GM06990 (cell line): Measurements from ENCODE around the gene CDYL.

ENCODE experiments used
- DNase-seq: peaks from one replicate; pipeline ENCODE4 v3.0.0-alpha.2; 2011; ENCODE audit not compliant: insufficient read length; ENCODE audit errors: extremely low read depth
- H3K27me3 ChIP-seq: replicated peaks from 2 replicates; pipeline ENCODE4 v1.6.0; 2011; ENCODE audit warnings: low read length; ENCODE audit not compliant: control insufficient read depth, insufficient read depth
- H3K36me3 ChIP-seq: 2 replicates; pipeline ENCODE4 v1.5.1; 2011; ENCODE audit warnings: low read length; ENCODE audit not compliant: control insufficient read depth, insufficient read depth
- H3K4me3 ChIP-seq: replicated peaks from 2 replicates; pipeline ENCODE4 v1.5.1; 2011; ENCODE audit warnings: low read depth, mild to moderate bottlenecking, control low read depth, low read length
- CTCF ChIP-seq: IDR thresholded peaks from 2 replicates; pipeline ENCODE4 v1.5.1; 2011; ENCODE audit warnings: low read length, control low read depth, mild to moderate bottlenecking, inconsistent platforms; ENCODE audit not compliant: insufficient read depth, poor library complexity, severe bottlenecking

CDYL gene

GRCh38 chr6:4961322-4962168 lies 185.3 kb downstream of the CDYL start:
- no peak for TF ChIP-seq CTCF
- Histone ChIP-seq H3K4me3 (no peak overlapping the region), H3K27me3 (no peaks in the 10 kb centered on the region), H3K36me3 (no peaks in the 10 kb centered on the region)
- no peak for DNase-seq

GRCh38 chr6:4962905-4963304 lies 186.7 kb downstream of the CDYL start:
- no peak for TF ChIP-seq CTCF
- H3K4me3 ChIP-seq, result no peak overlapping the region
- no peaks in the 10 kb centered on the region for H3K36me3 ChIP-seq
- no peaks in the 10 kb centered on the region for H3K27me3 ChIP-seq
- no peak for DNase-seq

GRCh38 chr6:4964675-4965561 lies 188.7 kb downstream of the CDYL start:
- H3K4me3 ChIP-seq, result no peak overlapping the region
- H3K27me3 ChIP-seq, result no peaks in the 10 kb centered on the region
- no peak for TF ChIP-seq CTCF
- no peaks in the 10 kb centered on the region for H3K36me3 ChIP-seq
- DNase-seq, result no peak

GRCh38 chr6:4965562-4966389 lies 189.6 kb downstream of the CDYL start:
- no peaks in the 10 kb centered on the region for H3K36me3 ChIP-seq
- no peak overlapping the region for H3K4me3 ChIP-seq
- no peak for TF ChIP-seq CTCF
- DNase-seq, result no peak
- H3K27me3 ChIP-seq, result no peaks in the 10 kb centered on the region

GRCh38 chr6:4967301-4968030 lies 191.3 kb downstream of the CDYL start:
- H3K36me3 ChIP-seq, result no peaks in the 10 kb centered on the region
- H3K27me3 ChIP-seq, result 0 out of 2 replicates have a peak, but pooled peaks cover 1% of the 10 kb centered on the region
- H3K4me3 ChIP-seq, result no peak overlapping the region
- no peak for DNase-seq
- TF ChIP-seq CTCF, result no peak
